Stimulated activated CD4-positive, alpha-beta T cell treated with anti-CD3 and anti-CD28 coated beads, TNF-alpha, amount 100 ng/mL, for 24 hours (primary cell): Measurements from ENCODE around the gene SRSF7.
"Not testable (repeated sequence)": the region's sequence is repeated elsewhere in the genome, so short reads cannot be mapped to it uniquely, and the experiment has no call there.

Experiments used
- DNase-seq, 3 experiments: peaks; one replicate each; pipeline ENCODE4 v3.0.0-alpha.2; 2020; ENCODE audit warnings: low read depth in 3 of 3

Gene SRSF7

GRCh38 chr2:38754049-38754448, 2.9 kb upstream of the SRSF7 start:
- no peak for DNase-seq

- DNase-seq, result no peak
These were observed 642 bp upstream of the SRSF7 start for GRCh38 chr2:38751596-38752410.

- peak; percentile 16 to 38 (median 28) for DNase-seq
These were observed 910 bp downstream of the SRSF7 start for GRCh38 chr2:38750011-38750890.

- no peak for DNase-seq
These were observed 2.0 kb downstream of the SRSF7 start for GRCh38 chr2:38748943-38749804.

- no peak for DNase-seq
These were observed 2.8 kb downstream of the SRSF7 start for GRCh38 chr2:38748391-38748790.

GRCh38 chr2:38747819-38748218, 3.3 kb downstream of the SRSF7 start:
- DNase-seq, result no peak

GRCh38 chr2:38747007-38747424, 4.1 kb downstream of the SRSF7 start:
- no peak for DNase-seq

- no peak for DNase-seq
These were observed 5.9 kb downstream of the SRSF7 start for GRCh38 chr2:38745267-38745666.

- no peak for DNase-seq
These were observed 6.8 kb downstream of the SRSF7 start for GRCh38 chr2:38744399-38744780.

- DNase-seq, result no peak
These were observed 7.3 kb downstream of the SRSF7 start for GRCh38 chr2:38743672-38744398.

GRCh38 chr2:38742797-38743559, 8.2 kb downstream of the SRSF7 start:
- DNase-seq, result no peak

- DNase-seq, result no peak
These were observed 10.1 kb downstream of the SRSF7 start for GRCh38 chr2:38740851-38741731.

- no peak for DNase-seq
These were observed 11.6 kb downstream of the SRSF7 start for GRCh38 chr2:38739524-38739923.

- DNase-seq, result no peak
These were observed 13.2 kb downstream of the SRSF7 start for GRCh38 chr2:38737925-38738324.

- DNase-seq, result not testable (repeated sequence)
These were observed 14.0 kb downstream of the SRSF7 start for GRCh38 chr2:38737000-38737698.

- no peak for DNase-seq
These were observed 15.2 kb downstream of the SRSF7 start for GRCh38 chr2:38735999-38736320.

GRCh38 chr2:38734299-38735058, 16.7 kb downstream of the SRSF7 start:
- DNase-seq, result no peak

GRCh38 chr2:38733300-38733971, 17.7 kb downstream of the SRSF7 start:
- no peak for DNase-seq
